Retinal pigment epithelial cell (primary cell): ENCODE results near the gene CHTF18.

Source experiments
- DNase-seq: peaks from one replicate; pipeline ENCODE4 v3.0.0-alpha.2; 2010; ENCODE audit warnings: low read depth
- H3K4me3 ChIP-seq: 2 replicates; pipeline ENCODE4 v1.5.1; 2011; ENCODE audit warnings: mild to moderate bottlenecking, low read length, control low read depth, moderate library complexity
- TF ChIP-seq, protein P1 (sequence below): conservative IDR thresholded peaks from 2 replicates; pipeline ENCODE4 v1.5.1; 2011; ENCODE audit warnings: low read depth, low read length, control low read depth, inconsistent platforms

The CHTF18 gene

DNA sequence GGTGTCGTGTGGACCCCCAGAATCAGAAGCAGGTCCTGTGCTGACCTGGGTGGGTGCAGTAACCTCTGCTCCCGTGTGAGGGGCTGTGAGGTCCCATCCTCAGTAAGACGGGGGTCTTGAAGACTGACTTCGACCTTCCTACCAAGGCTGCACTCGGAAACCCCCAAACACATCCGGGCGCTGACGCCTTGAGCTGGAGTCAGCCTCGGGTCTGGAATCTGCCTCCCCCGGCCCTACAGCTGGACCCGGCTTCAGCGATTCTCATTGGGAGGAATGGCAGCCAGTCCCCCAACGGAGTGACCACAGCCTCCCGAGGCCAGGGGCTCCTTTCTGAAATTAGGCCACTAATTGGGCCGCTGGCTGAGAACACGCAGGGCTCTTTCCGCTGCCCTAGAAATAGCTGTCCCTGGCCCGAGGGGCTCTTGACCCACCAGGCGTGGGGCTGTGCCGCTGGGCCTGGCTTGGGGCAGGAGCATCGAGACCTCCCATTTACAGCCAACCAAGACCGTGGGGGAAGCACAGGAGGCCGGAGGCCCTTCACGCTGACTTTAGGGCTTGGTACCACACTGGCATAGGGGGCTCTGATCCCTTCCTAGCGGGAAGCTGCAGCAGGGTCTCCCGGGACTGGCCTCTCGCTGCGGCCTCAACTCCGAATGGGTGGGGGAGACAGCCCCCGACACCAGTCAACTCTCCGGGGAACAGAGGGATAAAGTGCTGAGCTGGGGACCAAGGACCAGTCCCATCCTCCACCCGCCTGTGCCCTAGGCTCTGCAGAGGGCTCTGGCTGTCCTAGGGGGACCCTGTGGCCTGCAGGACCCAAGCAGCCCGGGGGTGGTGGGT, 14.7 kb downstream of the CHTF18 start:
- TF ChIP-seq, protein P1, sequence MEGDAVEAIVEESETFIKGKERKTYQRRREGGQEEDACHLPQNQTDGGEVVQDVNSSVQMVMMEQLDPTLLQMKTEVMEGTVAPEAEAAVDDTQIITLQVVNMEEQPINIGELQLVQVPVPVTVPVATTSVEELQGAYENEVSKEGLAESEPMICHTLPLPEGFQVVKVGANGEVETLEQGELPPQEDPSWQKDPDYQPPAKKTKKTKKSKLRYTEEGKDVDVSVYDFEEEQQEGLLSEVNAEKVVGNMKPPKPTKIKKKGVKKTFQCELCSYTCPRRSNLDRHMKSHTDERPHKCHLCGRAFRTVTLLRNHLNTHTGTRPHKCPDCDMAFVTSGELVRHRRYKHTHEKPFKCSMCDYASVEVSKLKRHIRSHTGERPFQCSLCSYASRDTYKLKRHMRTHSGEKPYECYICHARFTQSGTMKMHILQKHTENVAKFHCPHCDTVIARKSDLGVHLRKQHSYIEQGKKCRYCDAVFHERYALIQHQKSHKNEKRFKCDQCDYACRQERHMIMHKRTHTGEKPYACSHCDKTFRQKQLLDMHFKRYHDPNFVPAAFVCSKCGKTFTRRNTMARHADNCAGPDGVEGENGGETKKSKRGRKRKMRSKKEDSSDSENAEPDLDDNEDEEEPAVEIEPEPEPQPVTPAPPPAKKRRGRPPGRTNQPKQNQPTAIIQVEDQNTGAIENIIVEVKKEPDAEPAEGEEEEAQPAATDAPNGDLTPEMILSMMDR, result no peak

DNA sequence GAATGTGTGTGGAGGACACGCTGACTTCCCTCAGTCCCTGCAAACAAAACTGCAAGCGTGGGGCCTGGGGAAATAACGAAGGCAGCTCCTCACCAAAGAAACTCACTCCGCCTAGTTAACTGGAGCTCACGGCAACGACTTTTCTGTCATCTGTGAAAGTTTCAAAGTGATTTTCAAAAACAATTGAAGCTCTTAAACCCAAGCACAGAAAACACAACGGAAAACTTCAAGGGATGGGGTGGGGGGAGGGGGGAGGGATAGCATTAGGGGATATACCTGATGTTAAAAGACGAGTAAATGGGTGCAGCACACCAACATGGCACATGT, 15.3 kb downstream of the CHTF18 start:
- TF ChIP-seq, protein P1, result no peak
- H3K4me3 ChIP-seq, result no peak overlapping the region
- DNase-seq, result no peak

More for the DNA sequence above, 14.7 kb downstream of the CHTF18 start:
- no peak overlapping the region for H3K4me3 ChIP-seq
- DNase-seq, result no peak

DNA sequence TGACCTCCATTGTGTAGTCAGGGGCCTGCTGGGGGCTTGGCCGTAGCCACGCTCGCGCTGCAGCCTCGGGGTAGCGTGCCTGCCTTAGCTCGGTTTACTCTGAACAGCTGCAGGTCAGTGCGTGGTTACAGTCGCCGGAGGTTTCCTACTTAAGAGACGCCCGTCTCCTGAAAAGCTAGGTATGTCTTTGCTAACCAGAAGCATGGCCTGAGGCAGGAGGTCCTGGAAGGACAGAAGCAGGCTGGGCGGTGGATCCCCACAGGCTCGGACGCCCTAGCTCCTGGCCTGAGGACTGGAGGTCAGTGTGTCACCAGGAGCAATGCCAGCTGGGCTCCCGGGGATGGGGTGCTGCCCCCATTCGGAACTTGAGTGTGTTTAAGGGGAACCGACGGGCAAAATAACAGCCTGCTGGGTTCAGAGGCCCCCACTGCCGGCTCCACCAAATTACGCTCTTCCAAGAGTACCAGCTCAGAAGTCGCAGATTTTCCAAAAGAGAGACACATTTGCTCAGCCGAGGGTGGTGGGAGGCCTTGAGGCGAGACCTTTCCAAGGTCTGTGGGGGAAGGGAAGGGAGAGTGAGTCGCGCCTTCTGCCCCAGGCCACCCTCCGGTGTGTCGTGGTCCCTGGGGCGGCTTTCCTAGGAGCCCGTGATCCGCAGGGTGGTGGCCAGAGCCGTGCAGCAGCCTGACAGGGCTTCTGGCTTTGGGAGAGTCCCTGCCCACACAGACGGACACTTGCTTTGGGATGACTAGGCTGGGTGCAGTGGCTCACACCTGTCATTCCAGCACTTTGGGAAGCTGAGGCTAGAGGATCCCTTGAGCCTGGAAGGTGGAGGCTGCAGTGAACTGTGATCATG, 16.0 kb downstream of the CHTF18 start:
- no peak for DNase-seq
- TF ChIP-seq, protein P1, result no peak
- H3K4me3 ChIP-seq, result no peak overlapping the region

DNA sequence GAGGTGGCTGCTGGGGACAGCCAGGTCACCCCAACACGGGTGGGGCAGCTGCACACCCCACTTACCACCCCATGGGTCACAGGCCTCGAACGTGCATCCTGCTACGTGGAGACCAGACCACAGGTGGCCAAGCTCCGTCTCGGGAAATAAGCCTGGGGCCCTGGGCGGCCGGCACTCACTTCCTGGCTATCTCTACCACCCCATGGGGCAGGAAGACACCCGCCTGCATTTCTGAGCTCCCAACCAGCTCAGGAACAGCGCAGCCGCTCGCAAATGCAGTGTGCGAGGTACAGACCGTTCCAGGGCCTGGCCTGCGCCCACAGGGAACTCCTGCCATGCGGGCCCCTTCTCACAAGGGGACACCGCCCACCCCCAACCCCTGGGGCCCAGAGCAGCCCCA, 17.1 kb downstream of the CHTF18 start:
- H3K4me3 ChIP-seq, result no peak overlapping the region
- no peak for DNase-seq
- TF ChIP-seq, protein P1, result no peak

DNA sequence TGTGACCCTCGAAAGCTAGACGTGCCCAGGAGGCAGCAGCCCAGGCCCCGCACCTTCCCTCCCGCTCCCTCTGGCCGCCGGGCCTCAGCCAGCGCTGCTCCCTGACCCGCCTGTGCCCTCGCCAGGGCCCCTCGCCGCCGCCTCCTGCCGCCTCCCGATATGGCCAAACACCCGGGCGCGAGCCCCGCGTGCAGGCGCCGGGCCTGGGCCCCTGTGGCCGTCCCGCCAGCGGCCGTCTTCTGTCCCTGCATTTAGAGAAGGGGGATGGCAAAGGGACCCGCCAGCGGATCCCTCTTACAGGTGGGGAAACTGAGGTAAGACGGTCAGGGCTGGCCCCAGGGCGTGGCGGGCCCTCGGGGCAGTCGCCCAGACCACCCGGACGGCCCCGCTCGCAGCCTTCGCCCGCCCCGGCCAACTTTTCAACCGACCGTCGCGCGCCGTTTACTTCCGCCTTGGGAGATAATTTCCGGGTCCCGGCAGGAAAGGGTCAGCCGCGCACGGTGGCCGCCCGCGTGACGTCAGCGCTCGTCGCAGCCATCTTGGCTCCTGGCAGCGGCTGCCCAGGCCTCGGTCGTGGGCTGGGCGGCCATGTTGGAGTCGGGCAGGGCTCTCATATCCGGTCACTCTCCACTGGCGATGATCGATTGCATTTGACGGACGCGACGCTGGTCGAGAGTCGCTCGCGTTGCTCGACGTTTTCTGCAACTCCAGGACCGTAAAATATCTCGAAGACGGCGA, 19.1 kb downstream of the CHTF18 start:
- peak overlapping the region; percentile 76 for H3K4me3 ChIP-seq
- TF ChIP-seq, protein P1, result no peak
- DNase-seq, result peak; percentile 61

DNA sequence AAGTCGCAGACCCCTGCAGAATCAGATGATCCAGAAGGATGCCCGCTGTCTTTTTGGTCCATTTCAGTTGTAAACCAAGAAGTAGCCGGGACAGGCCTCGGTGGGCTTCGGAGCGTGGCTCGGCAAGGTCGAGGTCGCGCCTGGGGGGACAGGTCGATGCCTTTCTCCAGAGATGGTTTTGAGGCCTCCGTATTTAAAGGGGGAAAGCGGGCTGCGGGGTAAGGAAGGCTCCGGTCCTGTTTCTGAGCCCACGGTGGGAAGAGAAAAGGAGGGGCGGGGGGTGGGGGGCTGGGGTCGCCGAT, 19.6 kb downstream of the CHTF18 start:
- DNase-seq, result no peak
- peak overlapping the region; percentile 55 for H3K4me3 ChIP-seq
- TF ChIP-seq, protein P1, result no peak
